ENCODE results near the gene COPB1.
A peak's percentile ranks its signal among the peaks of the same experiment; 100 is the strongest.

COPB1 gene

GRCh38 chr11:14519917-14520746 lies 20.5 kb upstream of the COPB1 start, which contains the start of gene PSMA1:
Gene PSMA1 (minus strand): TSS chr11:14520386. CDS start chr11:14520299, 87 bp downstream.
- in situ Hi-C loops (cut with MboI; ENCODE audit: low pct_unique_long_range_greater_than_20kb, low sequenced_read_pairs) = loop anchor here (25.0 kb wide), 1 partner anchor 367 kb away; the partner anchor contains the start of gene CYP2R1

GRCh38 chr11:14519597-14519916 lies 19.9 kb upstream of the COPB1 start:
- DNase-seq = no peak
- in situ Hi-C loops (cut with MboI; ENCODE audit: low pct_unique_long_range_greater_than_20kb, low sequenced_read_pairs) = loop anchor here (25.0 kb wide), 1 partner anchor 368 kb away; the partner anchor contains the start of gene CYP2R1

More at GRCh38 chr11:14519917-14520746, 20.5 kb upstream of the COPB1 start, which contains the start of gene PSMA1:
- DNase-seq = peak; percentile 97

GRCh38 chr11:14518820-14519219 lies 19.2 kb upstream of the COPB1 start:
- in situ Hi-C loops (cut with MboI; ENCODE audit: low pct_unique_long_range_greater_than_20kb, low sequenced_read_pairs) = loop anchor here (25.0 kb wide), 1 partner anchor 368 kb away; the partner anchor contains the start of gene CYP2R1
- DNase-seq = no peak

- DNase-seq = no peak
- in situ Hi-C loops (cut with MboI; ENCODE audit: low pct_unique_long_range_greater_than_20kb, low sequenced_read_pairs) = loop anchor here (25.0 kb wide), 1 partner anchor 374 kb away; the partner anchor contains the start of gene CYP2R1
Measured at GRCh38 chr11:14513800-14514199, 14.2 kb upstream of the COPB1 start.

- in situ Hi-C loops (cut with MboI; ENCODE audit: low pct_unique_long_range_greater_than_20kb, low sequenced_read_pairs) = loop anchor here (25.0 kb wide), 1 partner anchor 381 kb away; the partner anchor contains the start of gene CYP2R1
- DNase-seq = no peak
Measured at GRCh38 chr11:14506532-14506931, 6.9 kb upstream of the COPB1 start.

- in situ Hi-C loops (cut with MboI; ENCODE audit: low pct_unique_long_range_greater_than_20kb, low sequenced_read_pairs) = loop anchor here (25.0 kb wide), 1 partner anchor 384 kb away; the partner anchor contains the start of gene CYP2R1
- DNase-seq = no peak
Measured at GRCh38 chr11:14503023-14503422, 3.4 kb upstream of the COPB1 start.

GRCh38 chr11:14502039-14502438 lies 2.4 kb upstream of the COPB1 start:
- in situ Hi-C loops (cut with MboI; ENCODE audit: low pct_unique_long_range_greater_than_20kb, low sequenced_read_pairs) = loop anchor here (25.0 kb wide), 1 partner anchor 385 kb away; the partner anchor contains the start of gene CYP2R1

GRCh38 chr11:14500181-14500651 lies 605 bp upstream of the COPB1 start:
- peak; percentile 68 for DNase-seq
- in situ Hi-C loops (cut with MboI; ENCODE audit: low pct_unique_long_range_greater_than_20kb, low sequenced_read_pairs) = loop anchor here (25.0 kb wide), 1 partner anchor 387 kb away; the partner anchor contains the start of gene CYP2R1

More at GRCh38 chr11:14502039-14502438, 2.4 kb upstream of the COPB1 start:
- no peak for DNase-seq

- in situ Hi-C loops (cut with MboI; ENCODE audit: low pct_unique_long_range_greater_than_20kb, low sequenced_read_pairs) = no loop called here
- peak; percentile 26 for DNase-seq
Measured at GRCh38 chr11:14499178-14499559, 442 bp downstream of the COPB1 start.

GRCh38 chr11:14480716-14481115 lies 18.9 kb downstream of the COPB1 start:
- no peak for DNase-seq

GRCh38 chr11:14471127-14471526 lies 28.5 kb downstream of the COPB1 start:
- DNase-seq = no peak
- in situ Hi-C loops (cut with MboI; ENCODE audit: low pct_unique_long_range_greater_than_20kb, low sequenced_read_pairs) = no loop called here

More at GRCh38 chr11:14480716-14481115, 18.9 kb downstream of the COPB1 start:
- in situ Hi-C loops (cut with MboI; ENCODE audit: low pct_unique_long_range_greater_than_20kb, low sequenced_read_pairs) = no loop called here

- DNase-seq = no peak
- in situ Hi-C loops (cut with MboI; ENCODE audit: low pct_unique_long_range_greater_than_20kb, low sequenced_read_pairs) = no loop called here
Measured at GRCh38 chr11:14463623-14464022, 36.0 kb downstream of the COPB1 start.

GRCh38 chr11:14460147-14460546 lies 39.5 kb downstream of the COPB1 start:
- in situ Hi-C loops (cut with MboI; ENCODE audit: low pct_unique_long_range_greater_than_20kb, low sequenced_read_pairs) = no loop called here
- DNase-seq = no peak

GRCh38 chr11:14458377-14458776 lies 41.2 kb downstream of the COPB1 start:
- no peak for DNase-seq
- in situ Hi-C loops (cut with MboI; ENCODE audit: low pct_unique_long_range_greater_than_20kb, low sequenced_read_pairs) = no loop called here

GRCh38 chr11:14455648-14456430 lies 43.8 kb downstream of the COPB1 start:
- in situ Hi-C loops (cut with MboI; ENCODE audit: low pct_unique_long_range_greater_than_20kb, low sequenced_read_pairs) = no loop called here
- no peak for DNase-seq

- peak; percentile 48 for DNase-seq
- in situ Hi-C loops (cut with MboI; ENCODE audit: low pct_unique_long_range_greater_than_20kb, low sequenced_read_pairs) = no loop called here
Measured at GRCh38 chr11:14454861-14455632, 44.6 kb downstream of the COPB1 start.

- DNase-seq = peak; percentile 28
- in situ Hi-C loops (cut with MboI; ENCODE audit: low pct_unique_long_range_greater_than_20kb, low sequenced_read_pairs) = no loop called here
Measured at GRCh38 chr11:14451825-14452224, 47.8 kb downstream of the COPB1 start.

GRCh38 chr11:14449302-14449714 lies 50.3 kb downstream of the COPB1 start:
- DNase-seq = no peak
- in situ Hi-C loops (cut with MboI; ENCODE audit: low pct_unique_long_range_greater_than_20kb, low sequenced_read_pairs) = no loop called here

GRCh38 chr11:14448240-14448639 lies 51.4 kb downstream of the COPB1 start:
- DNase-seq = no peak
- in situ Hi-C loops (cut with MboI; ENCODE audit: low pct_unique_long_range_greater_than_20kb, low sequenced_read_pairs) = no loop called here

Data from KBM-7 (cell line).